ENCODE results near the gene HABP2. TPM values are rescaled to one million over a fixed set of nuclear protein-coding genes. Genes with fewer than 3 reads are reported as not detected.

HABP2 gene
- total RNA-seq, 1 experiment from 2014 or later: 0.09 TPM

- TF ChIP-seq, protein P1, sequence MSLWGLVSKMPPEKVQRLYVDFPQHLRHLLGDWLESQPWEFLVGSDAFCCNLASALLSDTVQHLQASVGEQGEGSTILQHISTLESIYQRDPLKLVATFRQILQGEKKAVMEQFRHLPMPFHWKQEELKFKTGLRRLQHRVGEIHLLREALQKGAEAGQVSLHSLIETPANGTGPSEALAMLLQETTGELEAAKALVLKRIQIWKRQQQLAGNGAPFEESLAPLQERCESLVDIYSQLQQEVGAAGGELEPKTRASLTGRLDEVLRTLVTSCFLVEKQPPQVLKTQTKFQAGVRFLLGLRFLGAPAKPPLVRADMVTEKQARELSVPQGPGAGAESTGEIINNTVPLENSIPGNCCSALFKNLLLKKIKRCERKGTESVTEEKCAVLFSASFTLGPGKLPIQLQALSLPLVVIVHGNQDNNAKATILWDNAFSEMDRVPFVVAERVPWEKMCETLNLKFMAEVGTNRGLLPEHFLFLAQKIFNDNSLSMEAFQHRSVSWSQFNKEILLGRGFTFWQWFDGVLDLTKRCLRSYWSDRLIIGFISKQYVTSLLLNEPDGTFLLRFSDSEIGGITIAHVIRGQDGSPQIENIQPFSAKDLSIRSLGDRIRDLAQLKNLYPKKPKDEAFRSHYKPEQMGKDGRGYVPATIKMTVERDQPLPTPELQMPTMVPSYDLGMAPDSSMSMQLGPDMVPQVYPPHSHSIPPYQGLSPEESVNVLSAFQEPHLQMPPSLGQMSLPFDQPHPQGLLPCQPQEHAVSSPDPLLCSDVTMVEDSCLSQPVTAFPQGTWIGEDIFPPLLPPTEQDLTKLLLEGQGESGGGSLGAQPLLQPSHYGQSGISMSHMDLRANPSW (CRISPR knock-in tag; conservative IDR thresholded peaks at IDR 0.05; ENCODE audit: low read depth): no peak
- TF ChIP-seq, protein P2, sequence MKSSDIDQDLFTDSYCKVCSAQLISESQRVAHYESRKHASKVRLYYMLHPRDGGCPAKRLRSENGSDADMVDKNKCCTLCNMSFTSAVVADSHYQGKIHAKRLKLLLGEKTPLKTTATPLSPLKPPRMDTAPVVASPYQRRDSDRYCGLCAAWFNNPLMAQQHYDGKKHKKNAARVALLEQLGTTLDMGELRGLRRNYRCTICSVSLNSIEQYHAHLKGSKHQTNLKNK (CRISPR knock-in tag; IDR thresholded peaks at IDR 0.05): no peak
- TF ChIP-seq CREM (CRISPR knock-in tag; IDR thresholded peaks at IDR 0.05) (no peak), PRRX2 (CRISPR knock-in tag; IDR thresholded peaks at IDR 0.05) (no peak)
- TF ChIP-seq, protein P3, sequence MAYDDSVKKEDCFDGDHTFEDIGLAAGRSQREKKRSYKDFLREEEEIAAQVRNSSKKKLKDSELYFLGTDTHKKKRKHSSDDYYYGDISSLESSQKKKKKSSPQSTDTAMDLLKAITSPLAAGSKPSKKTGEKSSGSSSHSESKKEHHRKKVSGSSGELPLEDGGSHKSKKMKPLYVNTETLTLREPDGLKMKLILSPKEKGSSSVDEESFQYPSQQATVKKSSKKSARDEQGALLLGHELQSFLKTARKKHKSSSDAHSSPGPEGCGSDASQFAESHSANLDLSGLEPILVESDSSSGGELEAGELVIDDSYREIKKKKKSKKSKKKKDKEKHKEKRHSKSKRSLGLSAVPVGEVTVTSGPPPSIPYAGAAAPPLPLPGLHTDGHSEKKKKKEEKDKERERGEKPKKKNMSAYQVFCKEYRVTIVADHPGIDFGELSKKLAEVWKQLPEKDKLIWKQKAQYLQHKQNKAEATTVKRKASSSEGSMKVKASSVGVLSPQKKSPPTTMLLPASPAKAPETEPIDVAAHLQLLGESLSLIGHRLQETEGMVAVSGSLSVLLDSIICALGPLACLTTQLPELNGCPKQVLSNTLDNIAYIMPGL (CRISPR knock-in tag; IDR thresholded peaks at IDR 0.05): no peak
These were observed 7.2 kb downstream of the HABP2 start (continued) for GRCh38 chr10:113560071-113560470.

DNA sequence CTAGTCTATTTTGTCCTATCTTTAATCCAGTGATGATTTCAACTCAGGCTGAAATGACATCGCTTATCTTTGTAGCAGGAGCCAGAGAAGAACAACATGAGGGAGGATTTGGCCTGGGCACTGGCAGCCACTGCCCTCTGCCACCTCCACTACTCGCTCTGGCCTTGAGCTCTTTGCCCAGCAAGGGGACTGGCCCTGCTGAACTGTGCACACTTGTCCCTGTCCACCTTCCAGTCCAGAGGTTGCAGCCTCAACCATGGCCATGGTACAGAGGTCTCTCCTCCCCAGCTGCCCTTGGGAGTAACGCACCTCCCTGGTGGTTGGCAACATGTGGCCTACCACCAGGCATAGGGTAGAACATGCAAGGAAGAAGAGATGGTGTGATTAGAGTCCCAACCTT is 8.4 kb downstream of the HABP2 start:
- ATAC-seq (no peak), DNase-seq (ENCODE audit: low spot score) (no peak)
- Mint-ChIP-seq H3K9me3 (no peaks in the 10 kb centered on the region), H3K36me3 (no peaks in the 10 kb centered on the region), H3K27me3 (ENCODE audit: low read depth) (peaks cover 87% of the 10 kb centered on the region), H3K4me1 (peaks cover 52% of the 10 kb centered on the region), H3K27ac (no peak overlapping the region), H3K4me3 (no peak overlapping the region)
- ChIA-PET POLR2A (no interaction called here), CTCF (no interaction called here)
- TF ChIP-seq, protein P4, sequence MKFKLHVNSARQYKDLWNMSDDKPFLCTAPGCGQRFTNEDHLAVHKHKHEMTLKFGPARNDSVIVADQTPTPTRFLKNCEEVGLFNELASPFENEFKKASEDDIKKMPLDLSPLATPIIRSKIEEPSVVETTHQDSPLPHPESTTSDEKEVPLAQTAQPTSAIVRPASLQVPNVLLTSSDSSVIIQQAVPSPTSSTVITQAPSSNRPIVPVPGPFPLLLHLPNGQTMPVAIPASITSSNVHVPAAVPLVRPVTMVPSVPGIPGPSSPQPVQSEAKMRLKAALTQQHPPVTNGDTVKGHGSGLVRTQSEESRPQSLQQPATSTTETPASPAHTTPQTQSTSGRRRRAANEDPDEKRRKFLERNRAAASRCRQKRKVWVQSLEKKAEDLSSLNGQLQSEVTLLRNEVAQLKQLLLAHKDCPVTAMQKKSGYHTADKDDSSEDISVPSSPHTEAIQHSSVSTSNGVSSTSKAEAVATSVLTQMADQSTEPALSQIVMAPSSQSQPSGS (CRISPR knock-in tag; IDR thresholded peaks at IDR 0.05; ENCODE audit: borderline replicate concordance, low read depth): no peak
- TF ChIP-seq, protein P5, sequence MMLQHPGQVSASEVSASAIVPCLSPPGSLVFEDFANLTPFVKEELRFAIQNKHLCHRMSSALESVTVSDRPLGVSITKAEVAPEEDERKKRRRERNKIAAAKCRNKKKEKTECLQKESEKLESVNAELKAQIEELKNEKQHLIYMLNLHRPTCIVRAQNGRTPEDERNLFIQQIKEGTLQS (CRISPR knock-in tag; conservative IDR thresholded peaks at IDR 0.05): no peak
- TF ChIP-seq CREM (CRISPR knock-in tag; IDR thresholded peaks at IDR 0.05): no peak
- no peak for TF ChIP-seq CDX4 (CRISPR knock-in tag; IDR thresholded peaks at IDR 0.05; ENCODE audit: borderline replicate concordance)

DNA sequence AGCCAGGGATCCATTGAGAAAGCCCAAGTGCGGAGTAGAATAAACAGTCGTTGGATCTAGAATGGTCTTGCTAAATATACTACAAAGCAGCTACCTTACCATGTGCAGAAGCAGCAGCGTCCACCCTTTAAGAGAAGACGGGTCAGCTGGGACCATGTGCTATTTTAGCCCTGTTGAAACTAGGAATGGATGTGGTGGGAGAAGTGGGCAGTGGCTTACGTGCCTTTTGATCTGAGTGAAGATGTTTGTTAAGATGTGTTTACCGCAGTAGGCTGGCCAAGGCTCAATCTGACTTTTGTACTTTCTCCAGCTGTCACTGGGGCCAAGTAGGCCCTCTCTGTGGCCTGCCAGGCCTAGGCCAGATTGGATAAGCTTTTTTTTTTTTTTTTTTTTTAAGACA is 9.2 kb downstream of the HABP2 start:
- ChIA-PET CTCF (interaction anchor here (0.6 to 3.7 kb wide), 8 partner anchors 8 to 1291 kb away, joined by 3 to 18 read pairs (median 6); no protein-coding TSS in a partner anchor), POLR2A (interaction anchor here (0.6 kb wide), 1 partner anchor 386 kb away, joined by 3 read pairs; no protein-coding TSS in a partner anchor)
- DNase-seq (ENCODE audit: low spot score) (no peak), ATAC-seq (no peak)
- Mint-ChIP-seq H3K4me1 (peaks cover 59% of the 10 kb centered on the region), H3K4me3 (no peak overlapping the region), H3K36me3 (no peaks in the 10 kb centered on the region), H3K27me3 (ENCODE audit: low read depth) (peaks cover 79% of the 10 kb centered on the region), H3K9me3 (no peaks in the 10 kb centered on the region), H3K27ac (no peak overlapping the region)
- TF ChIP-seq, protein P6, sequence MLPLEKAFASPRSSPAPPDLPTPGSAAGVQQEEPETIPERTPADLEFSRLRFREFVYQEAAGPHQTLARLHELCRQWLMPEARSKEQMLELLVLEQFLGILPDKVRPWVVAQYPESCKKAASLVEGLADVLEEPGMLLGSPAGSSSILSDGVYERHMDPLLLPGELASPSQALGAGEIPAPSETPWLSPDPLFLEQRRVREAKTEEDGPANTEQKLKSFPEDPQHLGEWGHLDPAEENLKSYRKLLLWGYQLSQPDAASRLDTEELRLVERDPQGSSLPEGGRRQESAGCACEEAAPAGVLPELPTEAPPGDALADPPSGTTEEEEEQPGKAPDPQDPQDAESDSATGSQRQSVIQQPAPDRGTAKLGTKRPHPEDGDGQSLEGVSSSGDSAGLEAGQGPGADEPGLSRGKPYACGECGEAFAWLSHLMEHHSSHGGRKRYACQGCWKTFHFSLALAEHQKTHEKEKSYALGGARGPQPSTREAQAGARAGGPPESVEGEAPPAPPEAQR (CRISPR knock-in tag; IDR thresholded peaks at IDR 0.05): no peak
- TF ChIP-seq ZNF121 (CRISPR knock-in tag; IDR thresholded peaks at IDR 0.05) (no peak), FOXP4 (CRISPR knock-in tag; IDR thresholded peaks at IDR 0.05) (no peak), TEAD4 (CRISPR knock-in tag; IDR thresholded peaks at IDR 0.05) (no peak), RELA (CRISPR knock-in tag; IDR thresholded peaks at IDR 0.05; ENCODE audit: borderline replicate concordance) (no peak), ESRRA (CRISPR knock-in tag; IDR thresholded peaks at IDR 0.05; ENCODE audit: borderline replicate concordance) (no peak), CBFB (CRISPR knock-in tag; IDR thresholded peaks at IDR 0.05; ENCODE audit: low read depth) (no peak)
- TF ChIP-seq, protein P7, sequence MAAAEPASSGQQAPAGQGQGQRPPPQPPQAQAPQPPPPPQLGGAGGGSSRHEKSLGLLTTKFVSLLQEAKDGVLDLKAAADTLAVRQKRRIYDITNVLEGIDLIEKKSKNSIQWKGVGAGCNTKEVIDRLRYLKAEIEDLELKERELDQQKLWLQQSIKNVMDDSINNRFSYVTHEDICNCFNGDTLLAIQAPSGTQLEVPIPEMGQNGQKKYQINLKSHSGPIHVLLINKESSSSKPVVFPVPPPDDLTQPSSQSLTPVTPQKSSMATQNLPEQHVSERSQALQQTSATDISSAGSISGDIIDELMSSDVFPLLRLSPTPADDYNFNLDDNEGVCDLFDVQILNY (CRISPR knock-in tag; IDR thresholded peaks at IDR 0.05): no peak
- TF ChIP-seq, protein P8, sequence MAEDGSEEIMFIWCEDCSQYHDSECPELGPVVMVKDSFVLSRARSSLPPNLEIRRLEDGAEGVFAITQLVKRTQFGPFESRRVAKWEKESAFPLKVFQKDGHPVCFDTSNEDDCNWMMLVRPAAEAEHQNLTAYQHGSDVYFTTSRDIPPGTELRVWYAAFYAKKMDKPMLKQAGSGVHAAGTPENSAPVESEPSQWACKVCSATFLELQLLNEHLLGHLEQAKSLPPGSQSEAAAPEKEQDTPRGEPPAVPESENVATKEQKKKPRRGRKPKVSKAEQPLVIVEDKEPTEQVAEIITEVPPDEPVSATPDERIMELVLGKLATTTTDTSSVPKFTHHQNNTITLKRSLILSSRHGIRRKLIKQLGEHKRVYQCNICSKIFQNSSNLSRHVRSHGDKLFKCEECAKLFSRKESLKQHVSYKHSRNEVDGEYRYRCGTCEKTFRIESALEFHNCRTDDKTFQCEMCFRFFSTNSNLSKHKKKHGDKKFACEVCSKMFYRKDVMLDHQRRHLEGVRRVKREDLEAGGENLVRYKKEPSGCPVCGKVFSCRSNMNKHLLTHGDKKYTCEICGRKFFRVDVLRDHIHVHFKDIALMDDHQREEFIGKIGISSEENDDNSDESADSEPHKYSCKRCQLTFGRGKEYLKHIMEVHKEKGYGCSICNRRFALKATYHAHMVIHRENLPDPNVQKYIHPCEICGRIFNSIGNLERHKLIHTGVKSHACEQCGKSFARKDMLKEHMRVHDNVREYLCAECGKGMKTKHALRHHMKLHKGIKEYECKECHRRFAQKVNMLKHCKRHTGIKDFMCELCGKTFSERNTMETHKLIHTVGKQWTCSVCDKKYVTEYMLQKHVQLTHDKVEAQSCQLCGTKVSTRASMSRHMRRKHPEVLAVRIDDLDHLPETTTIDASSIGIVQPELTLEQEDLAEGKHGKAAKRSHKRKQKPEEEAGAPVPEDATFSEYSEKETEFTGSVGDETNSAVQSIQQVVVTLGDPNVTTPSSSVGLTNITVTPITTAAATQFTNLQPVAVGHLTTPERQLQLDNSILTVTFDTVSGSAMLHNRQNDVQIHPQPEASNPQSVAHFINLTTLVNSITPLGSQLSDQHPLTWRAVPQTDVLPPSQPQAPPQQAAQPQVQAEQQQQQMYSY (CRISPR knock-in tag; IDR thresholded peaks at IDR 0.05): no peak

All from WTC11 (cell line).